Measurements from ENCODE around the gene GNAT1.

- TF ChIP-seq POLR2AphosphoS5 (IDR thresholded peaks at IDR 0.05): no peak
- TF ChIP-seq POLR2A (IDR thresholded peaks at IDR 0.05): no peak
Observed at GRCh38 chr3:50150404-50150750, 41.0 kb upstream of the GNAT1 start.
